Measurements from ENCODE around the gene ICAM1. TPM values are rescaled to one million over a fixed set of nuclear protein-coding genes. Genes with fewer than 3 reads are reported as not detected.

The ICAM1 gene
- polyA plus RNA-seq, 3 donors = 21.6 to 118 (median 40.8) TPM

- H4K20me1 ChIP-seq (ENCODE audit: insufficient read depth, low read length) = peaks cover 14% of the 10 kb centered on the region
- no peak overlapping the region for H3K4me3 ChIP-seq (replicated peaks in 1 of 3; ENCODE audit: low read depth in 2 of 3, low read length in 3 of 3)
- H3K36me3 Mint-ChIP-seq = peaks cover 45 to 61% of the 10 kb centered on the region in 2 donors
- H3K27me3 Mint-ChIP-seq (ENCODE audit: low read depth in 3 of 3) = no peaks in the 10 kb centered on the region
- peaks cover 13 to 23% of the 10 kb centered on the region in 2 donors for H3K4me1 ChIP-seq (ENCODE audit: control insufficient read depth in 1 of 2, insufficient read depth in 2 of 2, low read length in 2 of 2)
- H3K9ac ChIP-seq (ENCODE audit: insufficient read depth, low read length, poor library complexity, severe bottlenecking) = no peak overlapping the region
- H3K27me3 ChIP-seq (ENCODE audit: control insufficient read depth in 2 of 2, insufficient read depth in 2 of 2, low read length in 2 of 2) = no peaks in the 10 kb centered on the region
- H3K36me3 ChIP-seq (replicated peaks in 1 of 2; ENCODE audit: control insufficient read depth in 1 of 2, insufficient read depth in 2 of 2, low read length in 2 of 2) = peaks cover 49 to 55% of the 10 kb centered on the region in 2 donors
- TF ChIP-seq CTCF (IDR thresholded peaks at IDR 0.05) = no peak
- no peak overlapping the region for H2AFZ ChIP-seq (ENCODE audit: insufficient read depth, low read depth, low read length, poor library complexity, severe bottlenecking)
- H3K9me3 ChIP-seq (replicated peaks in 1 of 2; ENCODE audit: control insufficient read depth in 1 of 2, insufficient read depth in 1 of 2, low read length in 2 of 2) = no peaks in the 10 kb centered on the region
- H3K4me3 Mint-ChIP-seq = no peak overlapping the region
- H3K4me1 Mint-ChIP-seq = peaks cover 13% of the 10 kb centered on the region
- H3K27ac Mint-ChIP-seq = peak overlapping the region in 2 of 7 donors; percentile 27 to 57
- DNase-seq = no peak
- no peak overlapping the region for H3K27ac ChIP-seq (ENCODE audit: low read depth in 1 of 2, low read length in 2 of 2)
- H3K4me2 ChIP-seq (replicated peaks; ENCODE audit: extremely low read depth, low read length, poor library complexity, severe bottlenecking) = no peak overlapping the region
- WGBS (ENCODE audit: insufficient coverage) = 100% methylated on average over 2 of the region's 2 CpGs
- H3K9me3 Mint-ChIP-seq = peaks cover 0 to 2% (median 0%) of the 10 kb centered on the region in 7 donors
- peaks cover 20% of the 10 kb centered on the region for H3K79me2 ChIP-seq (ENCODE audit: insufficient read depth, low read length)
- intact Hi-C loops (cut with micrococcal nuclease) = no loop called here
Measured at GRCh38 chr19:10255358-10255757, 15.6 kb upstream of the ICAM1 start.

GRCh38 chr19:10256551-10256950, 14.4 kb upstream of the ICAM1 start:
- H3K27ac Mint-ChIP-seq = peak overlapping the region in 2 of 7 donors; percentile 11 to 37
- H3K4me1 Mint-ChIP-seq = peaks cover 13% of the 10 kb centered on the region
- peaks cover 14% of the 10 kb centered on the region for H4K20me1 ChIP-seq (ENCODE audit: insufficient read depth, low read length)
- H3K4me2 ChIP-seq (replicated peaks; ENCODE audit: extremely low read depth, low read length, poor library complexity, severe bottlenecking) = no peak overlapping the region
- H3K9me3 Mint-ChIP-seq = peaks cover 0 to 2% (median 0%) of the 10 kb centered on the region in 7 donors
- no peak overlapping the region for H3K4me3 ChIP-seq (replicated peaks in 1 of 3; ENCODE audit: low read depth in 2 of 3, low read length in 3 of 3)
- no peak overlapping the region for H3K4me3 Mint-ChIP-seq
- H3K36me3 Mint-ChIP-seq = peaks cover 45 to 61% of the 10 kb centered on the region in 2 donors
- 90% methylated on average over 6 of the region's 18 CpGs for WGBS (ENCODE audit: insufficient coverage)
- TF ChIP-seq CTCF (IDR thresholded peaks at IDR 0.05) = no peak
- peaks cover 49 to 55% of the 10 kb centered on the region in 2 donors for H3K36me3 ChIP-seq (replicated peaks in 1 of 2; ENCODE audit: control insufficient read depth in 1 of 2, insufficient read depth in 2 of 2, low read length in 2 of 2)
- no peak overlapping the region for H3K27ac ChIP-seq (ENCODE audit: low read depth in 1 of 2, low read length in 2 of 2)
- H3K4me1 ChIP-seq (ENCODE audit: control insufficient read depth in 1 of 2, insufficient read depth in 2 of 2, low read length in 2 of 2) = peaks cover 9 to 12% of the 10 kb centered on the region in 2 donors
- no peaks in the 10 kb centered on the region for H3K27me3 Mint-ChIP-seq (ENCODE audit: low read depth in 3 of 3)
- peaks cover 20% of the 10 kb centered on the region for H3K79me2 ChIP-seq (ENCODE audit: insufficient read depth, low read length)
- H2AFZ ChIP-seq (ENCODE audit: insufficient read depth, low read depth, low read length, poor library complexity, severe bottlenecking) = no peak overlapping the region
- no peaks in the 10 kb centered on the region for H3K27me3 ChIP-seq (ENCODE audit: control insufficient read depth in 2 of 2, insufficient read depth in 2 of 2, low read length in 2 of 2)
- H3K9ac ChIP-seq (ENCODE audit: insufficient read depth, low read length, poor library complexity, severe bottlenecking) = no peak overlapping the region
- no peak for DNase-seq
- intact Hi-C loops (cut with micrococcal nuclease) = no loop called here
- no peaks in the 10 kb centered on the region for H3K9me3 ChIP-seq (replicated peaks in 1 of 2; ENCODE audit: control insufficient read depth in 1 of 2, insufficient read depth in 1 of 2, low read length in 2 of 2)

Data from CD14-positive monocyte (primary cell).